HCT116 (cell line): ENCODE results near the gene SEPTIN5. TPM values are rescaled to one million over a fixed set of nuclear protein-coding genes. Genes with fewer than 3 reads are reported as not detected.

Experiments
- ATAC-seq: fragments of 200-7000 bp; cut with Tn5 transposase; 2 replicates; pipeline ENCODE4 v1.9.1; 2020; ENCODE audit warnings: mild to moderate bottlenecking, moderate library complexity
- BruUV-seq: library from RNA; stranded (reverse); fragments of 400-500 nt; replicated peaks from 2 replicates; lab custom pipeline; 2021; lab: Mats Ljungman, UMichigan
- CTCF ChIA-PET: fragments of 300-600 bp; sonication (Branson Sonifier 250); formaldehyde crosslinking; loops from one replicate; lab custom pipeline; 2021; ENCODE audit warnings: antibody characterized with exemption; lab: Charles Lee
- POLR2A ChIA-PET: fragments of 300-600, 350-600 bp; sonication (Branson Sonifier 250); formaldehyde crosslinking; loops from one replicate; lab custom pipeline; 2021; ENCODE audit warnings: antibody characterized with exemption; lab: Charles Lee
- RAD21 ChIA-PET, 2 experiments: fragments of 300-600 bp; sonication (Branson Sonifier 250); formaldehyde crosslinking; loops; one replicate each; lab custom pipeline; 2023; ENCODE audit warnings: low total read pairs in 2 of 2; ENCODE audit not compliant: uncharacterized antibody in 2 of 2, unreplicated experiment in 2 of 2, low non-redundant PET in 1 of 2; lab: Charles Lee
- DNase-seq: peaks from one replicate; pipeline ENCODE4 v3.0.0-alpha.2; 2010; ENCODE audit warnings: low read depth, low spot score
- H2AFZ ChIP-seq: fragments of 200-600 bp; shearing (Covaris generic), sonication (generic); 2 replicates; pipeline ENCODE4 v1.6.1; 2017; ENCODE audit warnings: low read depth, mixed run types, mixed read lengths, antibody characterized with exemption, low read length; ENCODE audit not compliant: poor library complexity, severe bottlenecking
- H3K27ac ChIP-seq: 2 replicates; pipeline ENCODE4 v1.5.1; 2012; ENCODE audit warnings: low read depth, low read length
- H3K27me3 ChIP-seq: fragments of 200-600 bp; sonication (generic); 2 replicates; pipeline ENCODE4 v1.6.1; 2016; ENCODE audit warnings: mixed run types, low read length, mixed read lengths; ENCODE audit not compliant: insufficient read depth
- H3K36me3 ChIP-seq, 2 experiments: fragments of 200-500 bp in 1 of 2; fragments of 200-600 bp in 1 of 2; sonication (Bioruptor generic) in 1 of 2; sonication (generic) in 1 of 2; 2 replicates each; pipeline versions ENCODE4 v1.5.1 to v1.6.1; 2014 to 2016; ENCODE audit warnings: low read length in 2 of 2, inconsistent platforms in 1 of 2, mixed read lengths in 1 of 2, mixed run types in 1 of 2; ENCODE audit not compliant: insufficient read depth in 2 of 2, control insufficient read depth in 1 of 2
- H3K4me1 ChIP-seq, 2 experiments: fragments of 200-600 bp in 1 of 2; sonication (generic) in 1 of 2; 2 replicates each; pipeline versions ENCODE4 v1.5.1 to v1.6.1; 2012 to 2017; ENCODE audit warnings: low read length in 2 of 2, inconsistent platforms in 1 of 2, mild to moderate bottlenecking in 1 of 2, mixed read lengths in 1 of 2, mixed run types in 1 of 2, moderate library complexity in 1 of 2; ENCODE audit not compliant: insufficient read depth in 2 of 2, control insufficient read depth in 1 of 2
- H3K4me2 ChIP-seq: fragments of 200-600 bp; sonication (generic); 2 replicates; pipeline ENCODE4 v1.6.1; 2017; ENCODE audit warnings: mixed run types, low read length, mixed read lengths
- H3K4me3 ChIP-seq, 2 experiments: fragments of 200-600 bp in 1 of 2; sonication (generic) in 1 of 2; replicated peaks in 1 of 2; 2 replicates each; pipeline ENCODE4 v1.5.1; 2011 to 2016; ENCODE audit warnings: low read length in 2 of 2, control low read depth in 1 of 2, low read depth in 1 of 2, mild to moderate bottlenecking in 1 of 2, mixed read lengths in 1 of 2, mixed run types in 1 of 2
- H3K79me2 ChIP-seq: fragments of 200-600 bp; sonication (generic); 2 replicates; pipeline ENCODE4 v1.6.1; 2017; ENCODE audit warnings: mild to moderate bottlenecking, mixed run types, low read length, moderate library complexity, mixed read lengths; ENCODE audit not compliant: insufficient read depth
- H3K9ac ChIP-seq: fragments of 200-600 bp; sonication (generic); 2 replicates; pipeline ENCODE4 v1.6.1; 2016; ENCODE audit warnings: low read length, mixed read lengths
- H3K9me2 ChIP-seq: fragments of 200-600 bp; sonication (generic), shearing (Covaris generic); 2 replicates; pipeline ENCODE4 v1.6.1; 2017; ENCODE audit warnings: mixed run types, mild to moderate bottlenecking, moderate library complexity; ENCODE audit not compliant: insufficient read depth
- H3K9me3 ChIP-seq, 2 experiments: fragments of 200-500 bp in 1 of 2; fragments of 200-600 bp in 1 of 2; sonication (Bioruptor generic) in 1 of 2; sonication (generic) in 1 of 2; 2 replicates each; pipeline ENCODE4 v1.6.1; 2014 to 2017; ENCODE audit warnings: low read length in 2 of 2, mixed read lengths in 2 of 2, inconsistent platforms in 1 of 2, low read depth in 1 of 2, mild to moderate bottlenecking in 1 of 2, mixed run types in 1 of 2, moderate library complexity in 1 of 2; ENCODE audit not compliant: control insufficient read depth in 1 of 2, insufficient read depth in 1 of 2
- H4K20me1 ChIP-seq: fragments of 200-600 bp; sonication (generic), shearing (Covaris generic); 2 replicates; pipeline ENCODE4 v1.6.1; 2017; ENCODE audit warnings: mixed run types, mild to moderate bottlenecking, moderate library complexity; ENCODE audit not compliant: insufficient read depth
- ATF3 ChIP-seq: IDR thresholded peaks from 2 replicates; pipeline ENCODE4 v1.6.1; 2012
- ELF1 ChIP-seq: IDR thresholded peaks from 2 replicates; pipeline ENCODE4 v1.6.1; 2012; ENCODE audit warnings: low read depth, borderline replicate concordance
- EZH2 ChIP-seq: fragments of 200-600 bp; sonication (generic); IDR thresholded peaks from 2 replicates; pipeline ENCODE4 v1.6.1; 2017; ENCODE audit warnings: antibody characterized with exemption, mixed run types
- EZH2phosphoT487 ChIP-seq: fragments of 200-600 bp; IDR thresholded peaks from 2 replicates; pipeline ENCODE4 v1.6.1; 2018; ENCODE audit warnings: antibody characterized with exemption, borderline replicate concordance
- JUND ChIP-seq: IDR thresholded peaks from 2 replicates; pipeline ENCODE4 v1.6.1; 2012
- POLR2AphosphoS5 ChIP-seq: IDR thresholded peaks from 2 replicates; pipeline ENCODE4 v1.6.1; 2011; ENCODE audit warnings: mild to moderate bottlenecking, low read depth, low read length, moderate library complexity
- REST ChIP-seq: IDR thresholded peaks from 2 replicates; pipeline ENCODE4 v1.6.1; 2012; ENCODE audit warnings: low read depth
- SIN3A ChIP-seq: IDR thresholded peaks from 2 replicates; pipeline ENCODE4 v1.6.1; 2012; ENCODE audit warnings: low read depth
- SP1 ChIP-seq: IDR thresholded peaks from 2 replicates; pipeline ENCODE4 v1.6.1; 2012; ENCODE audit warnings: low read depth
- SRF ChIP-seq: IDR thresholded peaks from 2 replicates; pipeline ENCODE4 v1.6.1; 2012; ENCODE audit warnings: low read depth
- TCF7L2 ChIP-seq: IDR thresholded peaks from 2 replicates; pipeline ENCODE4 v1.7.0; 2011; ENCODE audit warnings: borderline replicate concordance, inconsistent platforms; ENCODE audit not compliant: insufficient read depth, insufficient read length; ENCODE audit errors: extremely low read depth
- ZBTB33 ChIP-seq: IDR thresholded peaks from 2 replicates; pipeline ENCODE4 v1.6.1; 2011; ENCODE audit warnings: mild to moderate bottlenecking, low read length, moderate library complexity; ENCODE audit not compliant: insufficient replicate concordance; ENCODE audit errors: extremely low read depth
- ZFX ChIP-seq: fragments of 450-650 bp; IDR thresholded peaks from 2 replicates; pipeline ENCODE4 v1.6.1; 2017
- ZNF274 ChIP-seq: fragments of 200-500 bp; sonication (Bioruptor generic); IDR thresholded peaks from 2 replicates; pipeline ENCODE4 v1.6.1; 2014; ENCODE audit warnings: mild to moderate bottlenecking, low read depth, low read length, inconsistent platforms
- intact Hi-C: fragments of 100-400 bp; cut with micrococcal nuclease; formaldehyde crosslinking; loops from 2 replicates; pipeline ENCODE4 v1.10.0; 2022
- total RNA-seq: library from RNA; stranded (reverse); gene quantifications from one replicate; pipeline ENCODE4 v1.2.1, GENCODE V29; 2021; ENCODE audit not compliant: unreplicated experiment

SEPTIN5 gene
- total RNA-seq, 1 experiment from 2014 or later, result 9.0 TPM

- Histone ChIP-seq H3K9me2 (no peaks in the 10 kb centered on the region), H2AFZ (no peak overlapping the region), H3K27ac (no peak overlapping the region), H3K9ac (no peak overlapping the region), H3K79me2 (no peaks in the 10 kb centered on the region), H3K4me1 (no peaks in the 10 kb centered on the region), H3K9me3 (no peaks in the 10 kb centered on the region), H3K36me3 (no peaks in the 10 kb centered on the region), H3K4me3 (no peak overlapping the region), H3K4me2 (no peak overlapping the region), H3K27me3 (no peaks in the 10 kb centered on the region), H4K20me1 (no peaks in the 10 kb centered on the region)
- no peak for TF ChIP-seq SIN3A
- no peak for TF ChIP-seq ELF1
- TF ChIP-seq REST, result no peak
- TF ChIP-seq POLR2AphosphoS5, result no peak
- TF ChIP-seq ZFX, result no peak
- no peak for TF ChIP-seq EZH2
- TF ChIP-seq TCF7L2, result no peak
- no peak for TF ChIP-seq ZNF274
- TF ChIP-seq ZBTB33, result no peak
- no peak for TF ChIP-seq SRF
- no peak for TF ChIP-seq ATF3
- TF ChIP-seq JUND, result no peak
- TF ChIP-seq SP1, result no peak
- TF ChIP-seq EZH2phosphoT487, result no peak
- intact Hi-C loops, result no loop called here
- POLR2A ChIA-PET, result no interaction called here
- DNase-seq (no peak), ATAC-seq (no peak)
- RAD21 ChIA-PET, result no interaction called here
- CTCF ChIA-PET, result interaction anchor here (1.6 kb wide), 1 partner anchor 11 kb away, joined by 6 read pairs; no protein-coding TSS in a partner anchor
- no TSS peak for BruUV-seq
Measured at GRCh38 chr22:19667872-19668740, 46.2 kb upstream of the SEPTIN5 start.
